ENCODE data around the gene NFATC2IP.

- TF ChIP-seq EZH2 (IDR thresholded peaks at IDR 0.05) (no peak), POLR2AphosphoS5 (IDR thresholded peaks at IDR 0.05; ENCODE audit: borderline replicate concordance, low read depth, low read length) (no peak), FOXP2 (optimal IDR thresholded peaks at IDR 0.05; ENCODE audit: control extremely low read depth, extremely low read length, insufficient read depth) (no peak)
Measured at GRCh38 chr16:28964072-28964471, 13.3 kb downstream of the NFATC2IP start.
